Measurements from ENCODE around the gene POLN.
"Not testable (repeated sequence)": the region's sequence is repeated elsewhere in the genome, so short reads cannot be mapped to it uniquely, and the experiment has no call there.

Gene POLN

GRCh38 chr4:2246384-2247127 lies 4.6 kb upstream of the POLN start:
- peaks cover 38% of the 10 kb centered on the region for H3K4me1 Mint-ChIP-seq (ENCODE audit: low read depth)
- H3K27ac Mint-ChIP-seq = peak overlapping the region; percentile 20
- intact Hi-C loops (cut with micrococcal nuclease) = no loop called here
- H3K27me3 Mint-ChIP-seq = no peaks in the 10 kb centered on the region
- H3K4me3 Mint-ChIP-seq = no peak overlapping the region
- H3K36me3 Mint-ChIP-seq (ENCODE audit: low read depth) = peaks cover 51% of the 10 kb centered on the region
- no peaks in the 10 kb centered on the region for H3K9me3 Mint-ChIP-seq

- intact Hi-C loops (cut with micrococcal nuclease) = no loop called here
- peak overlapping the region; percentile 85 for H3K27ac Mint-ChIP-seq
- peaks cover 44% of the 10 kb centered on the region for H3K36me3 Mint-ChIP-seq (ENCODE audit: low read depth)
- no peaks in the 10 kb centered on the region for H3K27me3 Mint-ChIP-seq
- H3K4me3 Mint-ChIP-seq = no peak overlapping the region
- peaks cover 39% of the 10 kb centered on the region for H3K4me1 Mint-ChIP-seq (ENCODE audit: low read depth)
- no peaks in the 10 kb centered on the region for H3K9me3 Mint-ChIP-seq
These were observed 3.9 kb upstream of the POLN start for GRCh38 chr4:2245787-2246275.

DNA sequence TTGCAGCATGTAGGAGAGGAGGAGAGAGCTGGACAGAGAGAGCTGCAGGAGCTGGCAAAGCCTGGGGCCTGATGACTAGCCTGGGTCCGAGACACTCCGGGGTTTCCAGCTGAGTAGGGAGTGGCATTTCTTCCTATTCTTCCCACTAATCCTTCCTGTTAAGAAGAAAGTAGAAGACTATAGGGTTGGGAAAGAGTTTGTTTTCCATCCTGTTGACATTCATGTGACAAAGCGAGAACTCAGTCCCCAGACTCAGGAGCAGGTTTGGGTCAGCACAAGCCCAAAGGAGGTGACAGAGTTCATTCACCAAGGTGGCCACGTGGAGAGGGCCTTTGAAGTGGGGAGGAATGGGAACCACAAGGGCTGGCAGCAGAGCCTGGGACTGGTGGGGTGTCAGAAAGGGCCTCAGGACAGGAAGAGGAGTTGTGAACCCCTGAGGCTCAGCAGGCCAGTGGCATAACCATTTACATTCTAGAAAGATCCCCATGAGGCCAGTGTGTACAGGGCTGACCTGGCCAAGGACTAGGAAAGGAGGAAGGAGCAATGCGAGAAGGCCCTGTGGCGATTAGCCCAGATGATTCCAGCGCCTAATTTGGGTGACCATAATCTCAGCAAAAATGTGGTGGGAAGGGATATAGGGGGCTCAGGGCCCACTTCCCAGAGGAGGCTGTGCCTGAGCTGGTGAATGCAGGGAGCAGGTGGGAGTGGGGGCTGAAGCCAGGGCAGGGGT lies 3.3 kb upstream of the POLN start:
- H3K4me1 Mint-ChIP-seq (ENCODE audit: low read depth) = peaks cover 45% of the 10 kb centered on the region
- peaks cover 44% of the 10 kb centered on the region for H3K36me3 Mint-ChIP-seq (ENCODE audit: low read depth)
- H3K9me3 Mint-ChIP-seq = no peaks in the 10 kb centered on the region
- intact Hi-C loops (cut with micrococcal nuclease) = no loop called here
- no peak overlapping the region for H3K4me3 Mint-ChIP-seq
- H3K27ac Mint-ChIP-seq = peak overlapping the region; percentile 85
- no peaks in the 10 kb centered on the region for H3K27me3 Mint-ChIP-seq

DNA sequence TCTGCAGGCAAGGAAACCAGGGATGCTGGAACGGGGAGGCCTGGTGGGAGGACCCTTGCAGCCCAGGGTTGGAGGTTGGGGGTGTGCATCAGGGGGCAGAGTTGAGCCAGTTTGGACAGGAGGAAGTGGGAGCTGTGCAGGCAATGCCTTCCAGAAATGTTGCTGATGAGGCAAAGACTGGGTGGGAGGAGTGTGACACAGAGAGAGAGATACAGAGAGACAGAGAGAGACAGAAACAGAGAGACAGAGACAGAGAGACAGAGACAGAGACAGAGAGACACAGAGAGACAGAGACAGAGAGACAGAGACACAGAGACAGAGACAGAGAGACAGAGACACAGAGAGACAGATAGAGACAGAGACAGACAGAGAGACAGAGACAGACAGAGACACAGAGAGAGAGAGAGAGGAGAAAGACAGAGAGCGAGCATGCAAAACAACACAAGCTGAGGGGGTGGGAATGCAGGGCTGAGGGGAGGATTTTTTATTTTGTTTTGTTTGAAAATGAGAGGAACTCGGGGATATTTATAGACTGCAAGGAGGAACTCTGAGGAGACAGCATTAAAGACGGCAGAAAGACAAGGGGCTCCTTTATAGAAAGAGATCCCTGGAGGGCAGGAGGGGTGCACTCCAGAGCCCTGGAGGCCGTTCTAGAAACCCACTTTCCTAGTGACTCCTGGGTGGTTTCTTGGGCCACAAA lies 1.9 kb upstream of the POLN start:
- intact Hi-C loops (cut with micrococcal nuclease) = loop anchor here (2.0 to 5.0 kb wide), 4 partner anchors 175 to 372 kb away; partner anchors contain the start of genes CFAP99, FAM193A, NSD2 and RNF4
- no peaks in the 10 kb centered on the region for H3K9me3 Mint-ChIP-seq
- H3K27me3 Mint-ChIP-seq = no peaks in the 10 kb centered on the region
- H3K4me1 Mint-ChIP-seq (ENCODE audit: low read depth) = peaks cover 56% of the 10 kb centered on the region
- H3K36me3 Mint-ChIP-seq (ENCODE audit: low read depth) = peaks cover 34% of the 10 kb centered on the region
- H3K4me3 Mint-ChIP-seq = peak overlapping the region; percentile 74
- H3K27ac Mint-ChIP-seq = peak overlapping the region; percentile 85

- Mint-ChIP-seq H3K9me3 (no peaks in the 10 kb centered on the region), H3K27ac (peak overlapping the region; percentile 87), H3K4me1 (ENCODE audit: low read depth) (peaks cover 67% of the 10 kb centered on the region), H3K27me3 (no peaks in the 10 kb centered on the region), H3K36me3 (ENCODE audit: low read depth) (peaks cover 28% of the 10 kb centered on the region), H3K4me3 (peak overlapping the region; percentile 89)
- intact Hi-C loops (cut with micrococcal nuclease) = loop anchor here (5.0 kb wide), 2 partner anchors 226 to 369 kb away; partner anchors contain the start of genes NSD2 and RNF4
These were observed 918 bp downstream of the POLN start for GRCh38 chr4:2241003-2241402.

DNA sequence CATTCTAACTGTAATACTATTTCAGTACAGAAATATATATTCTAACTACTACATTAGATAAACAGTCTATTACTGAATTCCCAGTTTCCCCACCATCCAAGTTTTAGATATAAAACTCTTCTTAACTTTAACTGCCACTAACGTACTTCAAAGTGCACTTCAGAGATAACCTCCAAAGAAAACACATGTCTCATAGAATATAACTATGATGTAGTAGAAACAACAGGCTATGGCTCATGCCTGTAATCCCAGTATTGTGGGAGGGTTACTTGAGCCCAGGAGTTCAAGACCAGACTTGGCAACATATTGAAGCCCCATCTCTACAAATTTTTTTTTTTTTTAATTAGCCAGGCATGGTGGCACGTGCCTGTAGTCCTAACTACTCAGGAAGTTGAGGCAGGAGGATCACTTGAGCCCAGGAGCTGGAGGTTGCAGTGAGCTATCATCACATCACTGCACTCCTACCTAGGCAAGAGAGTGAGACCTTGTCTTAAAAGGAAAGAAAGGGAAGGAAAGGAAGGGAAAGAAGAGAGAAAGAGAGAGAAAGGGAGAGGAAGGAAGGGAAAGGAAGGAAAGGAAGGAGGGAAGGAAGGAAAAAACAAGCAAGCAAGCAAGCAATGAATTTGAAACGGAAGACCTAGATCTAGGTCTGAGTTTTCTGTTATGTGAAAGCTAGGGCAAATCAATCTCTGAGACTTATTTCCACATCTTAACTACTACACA lies 4.8 kb downstream of the POLN start:
- intact Hi-C loops (cut with micrococcal nuclease) = no loop called here
- no peaks in the 10 kb centered on the region for H3K27me3 Mint-ChIP-seq
- H3K27ac Mint-ChIP-seq = no peak overlapping the region
- H3K36me3 Mint-ChIP-seq (ENCODE audit: low read depth) = peaks cover 65% of the 10 kb centered on the region
- no peak overlapping the region for H3K4me3 Mint-ChIP-seq
- no peaks in the 10 kb centered on the region for H3K9me3 Mint-ChIP-seq
- peaks cover 36% of the 10 kb centered on the region for H3K4me1 Mint-ChIP-seq (ENCODE audit: low read depth)

DNA sequence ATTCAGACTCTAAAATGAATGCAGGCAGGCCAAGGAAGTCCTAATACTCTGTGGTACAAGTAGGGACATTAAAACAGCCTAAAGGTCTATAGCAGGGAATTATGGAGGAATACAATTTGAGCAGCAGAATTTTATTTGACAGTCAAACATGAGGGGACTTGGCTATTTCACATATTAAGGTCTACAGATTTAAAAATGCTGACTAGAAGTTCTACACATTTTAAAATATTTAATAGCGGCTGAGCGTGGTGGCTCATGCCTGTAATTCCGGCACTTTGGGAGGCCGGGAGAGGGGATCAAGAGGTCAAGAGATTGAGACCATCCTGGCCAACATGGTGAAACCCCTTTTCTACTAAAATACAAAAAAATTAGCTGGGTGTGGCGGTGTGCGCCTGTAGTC lies 10.8 kb downstream of the POLN start:
- Mint-ChIP-seq H3K9me3 (no peaks in the 10 kb centered on the region), H3K36me3 (ENCODE audit: low read depth) (peaks cover 70% of the 10 kb centered on the region), H3K27ac (no peak overlapping the region), H3K4me3 (no peak overlapping the region), H3K27me3 (no peaks in the 10 kb centered on the region), H3K4me1 (ENCODE audit: low read depth) (no peaks in the 10 kb centered on the region)
- intact Hi-C loops (cut with micrococcal nuclease) = no loop called here

DNA sequence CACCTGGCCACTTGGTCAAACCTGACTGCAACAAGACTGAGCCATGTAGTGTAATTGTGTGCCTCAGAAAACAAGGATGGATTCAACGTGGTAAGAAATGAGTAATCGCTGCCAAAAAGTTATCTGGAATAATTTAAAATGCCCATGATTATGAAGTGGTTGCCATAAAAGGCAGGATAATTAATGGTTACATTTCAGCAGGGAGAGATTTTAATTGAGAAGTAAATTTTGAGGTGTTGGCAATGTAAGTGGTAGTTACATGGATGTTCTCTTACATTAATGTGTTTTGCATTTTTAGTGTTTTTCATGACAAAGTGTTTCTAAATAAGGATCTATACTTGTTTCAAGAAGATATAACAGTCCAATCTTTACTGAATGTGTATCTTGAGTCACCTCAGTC lies 15.7 kb downstream of the POLN start:
- Mint-ChIP-seq H3K4me1 (ENCODE audit: low read depth) (no peaks in the 10 kb centered on the region), H3K27ac (no peak overlapping the region), H3K4me3 (no peak overlapping the region)

GRCh38 chr4:2222838-2223237 lies 19.1 kb downstream of the POLN start:
- peaks cover 46% of the 10 kb centered on the region for H3K36me3 Mint-ChIP-seq (ENCODE audit: low read depth)
- intact Hi-C loops (cut with micrococcal nuclease) = no loop called here
- no peak overlapping the region for H3K27ac Mint-ChIP-seq
- peaks cover 9% of the 10 kb centered on the region for H3K4me1 Mint-ChIP-seq (ENCODE audit: low read depth)
- H3K27me3 Mint-ChIP-seq = no peaks in the 10 kb centered on the region
- no peak overlapping the region for H3K4me3 Mint-ChIP-seq
- no peaks in the 10 kb centered on the region for H3K9me3 Mint-ChIP-seq

More for the DNA sequence above, 15.7 kb downstream of the POLN start:
- intact Hi-C loops (cut with micrococcal nuclease) = no loop called here
- Mint-ChIP-seq H3K36me3 (ENCODE audit: low read depth) (peaks cover 62% of the 10 kb centered on the region), H3K9me3 (no peaks in the 10 kb centered on the region), H3K27me3 (no peaks in the 10 kb centered on the region)

DNA sequence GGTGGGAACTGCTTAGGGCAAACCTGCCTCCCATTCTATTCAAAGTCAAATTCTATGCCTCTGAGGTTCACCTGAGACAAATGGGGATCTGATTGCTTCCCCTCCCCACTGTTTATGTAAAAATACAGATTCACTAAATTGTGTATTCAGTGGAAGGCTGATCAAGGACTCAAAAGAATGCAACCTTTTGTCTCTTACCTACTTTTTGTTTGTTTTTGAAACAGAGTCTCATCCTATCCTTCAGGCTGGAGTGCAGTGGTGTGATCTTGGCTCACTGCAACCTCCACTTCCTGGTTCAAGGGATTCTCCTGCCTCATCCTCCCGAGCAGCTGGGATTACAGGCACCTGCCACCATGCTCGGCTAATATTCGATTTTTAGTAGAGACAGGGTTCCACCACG lies 20.5 kb downstream of the POLN start:
- intact Hi-C loops (cut with micrococcal nuclease); H3K4me1 Mint-ChIP-seq (ENCODE audit: low read depth): not testable (repeated sequence)

GRCh38 chr4:2220016-2220630 lies 21.8 kb downstream of the POLN start:
- Mint-ChIP-seq H3K9me3 (no peaks in the 10 kb centered on the region), H3K36me3 (ENCODE audit: low read depth) (peaks cover 22% of the 10 kb centered on the region), H3K27ac (no peak overlapping the region), H3K27me3 (no peaks in the 10 kb centered on the region), H3K4me1 (ENCODE audit: low read depth) (peaks cover 9% of the 10 kb centered on the region), H3K4me3 (no peak overlapping the region)
- intact Hi-C loops (cut with micrococcal nuclease) = loop anchor here (1.0 kb wide), 1 partner anchor 221 kb away; no protein-coding TSS in a partner anchor

More for the DNA sequence above, 20.5 kb downstream of the POLN start:
- not testable (repeated sequence) for H3K4me3 Mint-ChIP-seq, H3K9me3 Mint-ChIP-seq, H3K27me3 Mint-ChIP-seq, H3K27ac Mint-ChIP-seq
- peaks cover 35% of the 10 kb centered on the region for H3K36me3 Mint-ChIP-seq (ENCODE audit: low read depth)

DNA sequence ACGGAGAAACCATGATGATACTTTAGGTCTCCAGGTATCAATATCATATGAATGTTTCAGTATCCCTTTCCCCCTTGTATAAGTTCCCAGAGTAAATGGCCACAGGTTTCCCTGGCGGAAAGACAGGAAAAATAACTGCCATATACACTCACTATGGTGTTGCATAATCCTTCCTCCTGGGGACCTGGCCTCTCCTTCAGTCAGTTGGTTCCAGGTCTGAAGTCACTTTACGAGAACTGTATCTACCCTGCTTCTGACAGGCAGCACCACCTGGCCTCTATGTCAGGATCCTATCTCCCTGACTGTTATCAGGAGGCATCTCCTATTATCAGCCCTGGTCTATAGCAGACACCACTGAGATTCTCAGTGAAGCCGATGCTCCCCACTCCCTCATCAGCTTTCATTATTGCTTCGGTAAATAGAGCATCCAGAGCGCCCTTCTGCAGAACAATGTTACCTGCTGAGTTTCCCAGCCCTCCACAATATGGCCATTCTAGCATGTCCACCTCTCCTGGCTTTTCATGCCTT lies 22.6 kb downstream of the POLN start:
- Mint-ChIP-seq H3K9me3 (no peaks in the 10 kb centered on the region), H3K4me1 (ENCODE audit: low read depth) (peaks cover 9% of the 10 kb centered on the region), H3K27ac (no peak overlapping the region), H3K27me3 (no peaks in the 10 kb centered on the region), H3K36me3 (ENCODE audit: low read depth) (peaks cover 21% of the 10 kb centered on the region), H3K4me3 (no peak overlapping the region)
- intact Hi-C loops (cut with micrococcal nuclease) = no loop called here

GRCh38 chr4:2218436-2218835 lies 23.5 kb downstream of the POLN start:
- Mint-ChIP-seq H3K27me3 (no peaks in the 10 kb centered on the region), H3K36me3 (ENCODE audit: low read depth) (peaks cover 18% of the 10 kb centered on the region), H3K4me1 (ENCODE audit: low read depth) (peaks cover 9% of the 10 kb centered on the region), H3K9me3 (no peaks in the 10 kb centered on the region), H3K27ac (no peak overlapping the region), H3K4me3 (no peak overlapping the region)
- intact Hi-C loops (cut with micrococcal nuclease) = no loop called here
